ENCODE measurements around the gene MPP7.

GRCh38 chr10:28311104-28311503 lies 8.2 kb upstream of the MPP7 start:
- TF ChIP-seq EZH2 (IDR thresholded peaks at IDR 0.05; ENCODE audit: borderline replicate concordance, low read depth, low read length, severe bottlenecking): no peak
- TF ChIP-seq CTCF (IDR thresholded peaks at IDR 0.05; ENCODE audit: extremely low read depth in 1 of 2, insufficient read depth in 1 of 2, low read depth in 1 of 2, low read length in 2 of 2): no peak
- no peak for TF ChIP-seq POLR2AphosphoS5 (IDR thresholded peaks at IDR 0.05; ENCODE audit: insufficient read depth, low read depth, low read length)
- no peak for TF ChIP-seq POLR2A (IDR thresholded peaks at IDR 0.05; ENCODE audit: low read depth, low read length)

Data from endothelial cell of umbilical vein (primary cell).